ENCODE results near the gene SLC23A1. TPM values are rescaled to one million over a fixed set of nuclear protein-coding genes. Genes with fewer than 3 reads are reported as not detected.

The SLC23A1 gene
- total RNA-seq, 6 donors from 2014 or later: 1.1 to 20.1 (median 1.8) TPM; not detected in 1

DNA sequence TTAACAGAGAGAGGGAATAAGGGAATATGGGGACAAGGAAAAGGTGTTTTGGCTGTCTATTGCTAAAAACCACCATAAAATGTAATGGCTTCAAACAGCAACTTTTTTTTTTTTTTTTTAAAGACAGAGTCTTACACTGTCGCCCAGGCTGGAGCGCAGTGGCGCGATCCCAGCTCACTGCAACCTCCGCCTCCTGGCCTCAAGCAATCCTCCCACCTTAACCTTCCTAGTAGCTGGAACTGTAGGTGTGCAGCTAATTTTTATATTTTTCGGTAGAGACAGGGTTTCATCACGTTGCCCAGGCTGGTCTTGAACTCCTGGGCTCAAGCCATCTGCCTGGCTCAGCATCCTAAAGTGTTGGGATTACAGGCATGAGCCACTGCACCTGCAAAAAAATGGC, 25.1 kb upstream of the SLC23A1 start:
- WGBS, 2 donors: 93 to 97% methylated on average over 7 of the region's 7 CpGs
- Histone ChIP-seq H3K27me3 (no peaks in the 10 kb centered on the region), H3K9me3 (no peaks in the 10 kb centered on the region), H3K27ac (no peak overlapping the region), H3K4me1 (peaks cover 9 to 12% (median 10%) of the 10 kb centered on the region in 4 donors), H3K4me3 (no peak overlapping the region), H3K36me3 (peaks cover 0 to 17% (median 2%) of the 10 kb centered on the region in 4 donors)
- TF ChIP-seq POLR2AphosphoS5 (IDR thresholded peaks at IDR 0.05): no peak
- TF ChIP-seq EP300 (IDR thresholded peaks at IDR 0.05): no peak
- TF ChIP-seq POLR2A (IDR thresholded peaks at IDR 0.05): no peak
- no peak for TF ChIP-seq CTCF (IDR thresholded peaks at IDR 0.05)
- DNase-seq: no peak
- no peak for ATAC-seq (ENCODE audit: low FRiP score in 2 of 2)

DNA sequence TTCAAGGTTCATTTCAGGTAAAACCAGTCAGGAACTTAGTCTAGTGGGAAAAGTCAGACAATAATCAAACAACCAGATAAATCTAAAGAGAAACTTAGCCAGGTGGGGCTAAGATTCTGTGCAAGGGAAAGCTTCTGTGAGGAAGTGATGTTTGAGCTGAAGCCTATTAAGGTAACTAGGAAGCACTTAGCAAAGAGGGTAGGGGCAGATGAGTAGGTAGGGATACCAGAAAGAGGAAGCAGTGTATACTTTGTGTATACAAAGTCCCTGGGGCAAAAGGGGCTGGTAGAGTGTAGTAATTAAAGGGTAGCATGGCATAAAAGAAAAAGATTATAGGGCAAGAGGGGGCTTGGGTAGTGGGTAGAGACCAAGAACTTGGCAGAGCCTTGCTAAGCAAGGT, 24.4 kb upstream of the SLC23A1 start:
- ATAC-seq (ENCODE audit: low FRiP score in 2 of 2) (no peak), DNase-seq (no peak)
- Histone ChIP-seq H3K9me3 (no peaks in the 10 kb centered on the region), H3K27ac (no peak overlapping the region), H3K4me3 (no peak overlapping the region), H3K27me3 (no peaks in the 10 kb centered on the region), H3K4me1 (peaks cover 13 to 17% (median 15%) of the 10 kb centered on the region in 4 donors), H3K36me3 (peaks cover 0 to 10% (median 2%) of the 10 kb centered on the region in 4 donors)
- TF ChIP-seq CTCF (IDR thresholded peaks at IDR 0.05): no peak
- TF ChIP-seq POLR2A (IDR thresholded peaks at IDR 0.05): no peak
- TF ChIP-seq POLR2AphosphoS5 (IDR thresholded peaks at IDR 0.05): no peak
- TF ChIP-seq EP300 (IDR thresholded peaks at IDR 0.05): no peak

- H3K4me1 ChIP-seq: peaks cover 13 to 18% (median 15%) of the 10 kb centered on the region in 4 donors
- H3K4me3 ChIP-seq: no peak overlapping the region
- no peak overlapping the region for H3K27ac ChIP-seq
- WGBS, 2 donors: 72 to 97% methylated on average over 2 of the region's 2 CpGs
- H3K36me3 ChIP-seq: peaks cover 0 to 5% (median 0%) of the 10 kb centered on the region in 4 donors
- DNase-seq (no peak), ATAC-seq (ENCODE audit: low FRiP score in 2 of 2) (no peak)
- H3K9me3 ChIP-seq: no peaks in the 10 kb centered on the region
- H3K27me3 ChIP-seq: no peaks in the 10 kb centered on the region
- TF ChIP-seq CTCF (IDR thresholded peaks at IDR 0.05): no peak
- TF ChIP-seq POLR2AphosphoS5 (IDR thresholded peaks at IDR 0.05): no peak
- no peak for TF ChIP-seq EP300 (IDR thresholded peaks at IDR 0.05)
- TF ChIP-seq POLR2A (IDR thresholded peaks at IDR 0.05): no peak
These were observed 23.9 kb upstream of the SLC23A1 start for GRCh38 chr5:139406963-139407362.

DNA sequence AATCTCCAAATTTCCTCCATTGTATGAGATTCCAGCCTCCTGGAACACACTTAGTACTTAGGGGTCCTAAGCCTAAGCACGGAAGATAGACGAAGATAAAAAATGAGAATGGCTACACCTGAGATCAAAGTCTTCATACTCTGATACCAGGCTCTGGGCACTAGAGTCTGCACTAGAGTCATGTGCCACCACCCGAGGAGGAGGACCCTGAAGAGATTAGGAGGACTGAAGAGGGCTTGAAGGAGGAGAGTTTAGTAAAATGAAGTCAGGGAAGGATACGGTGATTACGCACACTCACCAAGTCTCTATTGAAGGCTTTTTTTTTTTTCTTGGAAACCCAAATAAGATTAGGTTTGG, 21.4 kb upstream of the SLC23A1 start:
- Histone ChIP-seq H3K9me3 (no peaks in the 10 kb centered on the region), H3K4me1 (peaks cover 13 to 18% (median 15%) of the 10 kb centered on the region in 4 donors), H3K27me3 (no peaks in the 10 kb centered on the region), H3K27ac (peak overlapping the region; percentile 86 to 95 (median 89)), H3K36me3 (no peaks in the 10 kb centered on the region), H3K4me3 (peak overlapping the region in 3 of 4 donors; percentile 51 to 62 (median 61))
- 54 to 55% methylated on average over 5 of the region's 5 CpGs for WGBS, 2 donors
- DNase-seq (no peak), ATAC-seq (ENCODE audit: low FRiP score in 2 of 2) (no peak)
- TF ChIP-seq POLR2AphosphoS5 (IDR thresholded peaks at IDR 0.05): no peak
- no peak for TF ChIP-seq POLR2A (IDR thresholded peaks at IDR 0.05)
- no peak for TF ChIP-seq EP300 (IDR thresholded peaks at IDR 0.05)
- TF ChIP-seq CTCF (IDR thresholded peaks at IDR 0.05): no peak

DNA sequence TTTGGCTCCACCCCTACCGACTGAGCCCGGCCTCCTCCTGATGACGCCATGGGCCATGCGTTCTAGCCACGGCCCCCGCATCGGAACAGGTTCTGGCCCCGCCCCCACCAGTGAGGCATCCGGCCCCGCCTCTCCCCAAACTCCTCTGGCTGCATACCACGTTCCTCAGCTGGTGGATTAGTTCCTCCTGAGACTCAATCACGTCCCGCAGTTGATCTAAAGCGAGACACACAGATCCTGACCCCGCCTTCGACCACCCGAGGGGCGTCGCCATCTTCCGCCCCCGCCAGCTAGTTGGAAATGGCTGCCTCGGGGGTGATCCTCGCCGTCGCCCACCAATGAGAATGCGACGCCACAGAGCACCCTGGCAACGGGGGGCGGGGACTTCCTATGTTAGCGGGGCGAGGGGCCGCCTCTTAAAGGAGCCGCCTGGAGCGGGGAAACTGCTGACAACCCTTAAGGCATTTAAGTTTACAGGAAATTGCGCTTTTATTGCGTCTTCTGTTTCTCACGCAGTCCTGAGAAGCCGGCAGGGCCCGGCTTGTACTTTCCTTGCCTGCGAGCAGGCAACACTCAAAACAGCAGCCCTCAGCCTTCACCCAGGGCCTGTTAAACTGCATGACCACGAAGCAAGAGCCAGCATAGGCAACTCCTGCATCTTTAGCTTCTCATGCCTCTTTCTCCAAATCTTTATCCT, 20.8 kb upstream of the SLC23A1 start, which contains the start of gene SPATA24:
Gene SPATA24, minus strand, starts transcription at position 303 of the 697 bp plus-strand sequence. Its CDS starts 29 bp downstream, at position 274.
- Histone ChIP-seq H3K36me3 (no peaks in the 10 kb centered on the region), H3K27me3 (no peaks in the 10 kb centered on the region), H3K9me3 (no peaks in the 10 kb centered on the region), H3K4me3 (peak within 1 kb of the TSS; percentile 25 to 62 (median 56)), H3K4me1 (peaks cover 13 to 18% (median 15%) of the 10 kb centered on the region in 4 donors), H3K27ac (peak within 1 kb of the TSS; percentile 86 to 95 (median 89))
- peak; percentile 43 to 71 for TF ChIP-seq POLR2AphosphoS5 (IDR thresholded peaks at IDR 0.05)
- TF ChIP-seq EP300 (IDR thresholded peaks at IDR 0.05): no peak
- TF ChIP-seq CTCF (IDR thresholded peaks at IDR 0.05): peak in 1 of 6 experiments; percentile 7
- TF ChIP-seq POLR2A (IDR thresholded peaks at IDR 0.05): peak in 1 of 4 donors; percentile 51
- ATAC-seq (ENCODE audit: low FRiP score in 2 of 2): peak; percentile 96 to 98
- peak; percentile 97 to 99 for DNase-seq
- 0 to 1% methylated on average over 20 to 41 of the region's 41 CpGs for WGBS, 2 donors
